ENCODE results near the gene FOXL1.

FOXL1 gene

GRCh38 chr16:86631444-86631843 is 53.1 kb downstream of the FOXL1 start:
- no peak for DNase-seq (ENCODE audit: low spot score)
